EL (cell line): ENCODE measurements around the gene CSNK1A1.
"Not testable (repeated sequence)": the region's sequence is repeated elsewhere in the genome, so short reads cannot be mapped to it uniquely, and the experiment has no call there.

Experiments
- DNase-seq: peaks from one replicate; pipeline ENCODE4 v3.0.0-alpha.2; 2016

The CSNK1A1 gene

DNA sequence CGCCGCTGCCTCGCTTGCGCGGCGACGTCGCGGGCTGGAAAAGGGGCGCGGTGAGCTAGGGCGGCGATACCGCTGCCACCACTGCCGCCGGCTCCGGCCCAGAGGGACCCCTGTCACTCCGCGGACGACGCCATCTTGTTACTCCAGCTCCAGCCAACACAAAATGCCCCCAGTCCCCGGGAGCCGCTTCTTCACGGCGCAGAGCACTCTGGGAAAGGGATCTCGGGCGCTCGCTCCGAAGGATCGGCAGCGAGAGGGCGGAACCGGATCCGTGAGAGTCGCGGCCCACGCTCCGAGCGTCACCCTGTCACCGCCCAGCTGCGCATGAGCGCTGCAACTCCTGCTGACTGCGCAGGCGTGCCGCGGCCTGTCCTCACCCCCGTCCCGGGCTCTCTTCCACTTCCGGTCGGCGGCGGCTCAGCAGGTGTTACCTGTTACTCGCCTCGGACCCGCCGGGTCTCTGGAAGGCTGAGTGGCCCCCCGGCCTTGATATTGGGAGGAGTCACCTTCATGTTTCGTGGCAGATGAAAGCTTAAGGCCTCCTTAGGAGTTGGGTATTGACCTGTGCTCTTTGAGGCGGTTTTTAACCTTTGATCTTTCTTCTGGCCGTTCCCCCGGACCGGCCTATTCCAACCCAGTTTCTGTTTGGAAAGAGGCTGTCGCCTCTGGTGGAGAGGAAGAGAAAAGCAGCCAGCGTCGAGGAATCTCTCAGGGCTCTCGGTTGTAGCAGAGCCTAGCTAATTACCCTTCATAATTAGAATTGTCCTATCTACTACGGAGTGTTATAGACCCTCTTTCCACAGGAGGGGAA is at the start of gene CSNK1A1:
CSNK1A1 (minus strand) TSS at position 213 of the 811 bp plus-strand sequence. CDS start 475 bp downstream, outside the sequence.
- DNase-seq = peak; percentile 99

DNA sequence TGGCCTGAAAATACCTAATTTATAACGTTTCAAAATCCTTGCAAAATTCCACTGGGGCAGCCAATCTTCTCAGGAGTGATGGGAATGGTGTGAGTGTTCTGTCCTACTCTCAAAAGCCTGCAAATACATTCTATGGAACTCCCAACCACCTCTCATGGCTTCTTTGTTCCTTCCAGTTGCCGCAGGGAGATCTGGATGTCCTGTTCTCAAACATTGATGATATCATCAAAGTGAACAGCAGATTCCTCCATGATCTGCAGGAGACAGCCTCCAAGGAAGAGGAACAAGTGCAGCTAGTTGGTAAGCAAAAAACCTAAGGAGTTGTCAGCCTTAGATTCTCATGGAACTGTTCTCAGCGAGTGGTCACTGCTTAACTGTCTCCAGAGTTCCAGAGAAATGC is 49.7 kb upstream of the CSNK1A1 start:
- DNase-seq = no peak

DNA sequence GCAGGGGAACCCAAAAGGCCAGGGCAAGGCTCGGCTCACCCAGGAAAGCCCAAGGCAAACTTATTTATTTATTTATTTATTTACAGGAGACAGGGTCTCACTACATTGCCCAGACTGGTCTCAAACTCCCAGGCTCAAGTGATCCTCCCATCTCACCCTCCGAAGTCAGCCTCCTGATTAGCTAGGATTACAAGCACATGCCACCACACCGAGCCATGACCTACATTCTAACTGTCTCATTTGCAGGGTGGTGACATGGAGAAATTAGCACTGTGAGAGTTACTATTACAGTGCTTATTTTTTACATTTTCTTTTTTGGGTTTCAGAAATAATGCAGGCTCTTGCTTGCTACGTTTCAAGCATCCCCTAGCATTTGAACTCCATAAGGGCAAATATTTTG is 48.1 kb upstream of the CSNK1A1 start:
- DNase-seq = no peak

DNA sequence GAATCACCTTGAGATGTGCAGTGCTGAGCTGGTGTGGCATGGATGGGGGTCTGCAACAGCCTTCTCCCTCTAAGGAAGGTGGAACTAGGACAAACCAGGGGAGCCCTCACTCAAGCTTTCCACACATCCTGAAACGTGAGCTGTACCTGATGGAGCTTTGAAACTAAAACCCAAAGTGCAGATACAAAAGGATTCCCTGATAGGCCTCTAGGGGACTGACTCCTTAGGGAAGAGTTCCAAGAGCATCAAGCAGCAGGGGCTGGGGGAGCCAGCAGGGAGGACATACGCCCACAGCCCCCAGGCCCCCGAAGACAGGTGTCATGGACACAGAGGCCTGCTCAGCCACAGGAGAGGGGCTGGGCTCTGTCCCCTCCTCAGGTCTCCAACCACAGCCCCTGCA is 47.7 kb upstream of the CSNK1A1 start:
- DNase-seq = no peak

DNA sequence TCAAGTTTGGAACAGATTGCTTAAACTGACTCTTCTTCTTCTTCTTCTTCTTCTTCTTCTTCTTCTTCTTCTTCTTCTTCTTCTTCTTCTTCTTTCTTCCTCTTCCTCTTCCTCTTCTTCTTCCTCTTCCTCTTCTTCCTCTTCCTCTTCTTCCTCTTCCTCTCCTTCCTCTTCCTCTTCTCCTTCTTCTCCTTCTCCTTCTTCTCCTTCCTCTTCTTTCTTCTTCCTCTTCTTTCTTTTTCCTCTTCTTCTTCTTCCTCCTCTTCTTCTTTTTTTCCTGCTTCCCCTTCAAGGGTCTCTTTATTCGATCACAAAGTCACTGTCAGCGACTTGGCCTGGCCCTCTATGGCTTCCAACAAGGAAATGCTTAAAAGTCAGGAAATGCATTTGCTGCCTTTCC is 47.0 kb upstream of the CSNK1A1 start:
- DNase-seq = not testable (repeated sequence)

DNA sequence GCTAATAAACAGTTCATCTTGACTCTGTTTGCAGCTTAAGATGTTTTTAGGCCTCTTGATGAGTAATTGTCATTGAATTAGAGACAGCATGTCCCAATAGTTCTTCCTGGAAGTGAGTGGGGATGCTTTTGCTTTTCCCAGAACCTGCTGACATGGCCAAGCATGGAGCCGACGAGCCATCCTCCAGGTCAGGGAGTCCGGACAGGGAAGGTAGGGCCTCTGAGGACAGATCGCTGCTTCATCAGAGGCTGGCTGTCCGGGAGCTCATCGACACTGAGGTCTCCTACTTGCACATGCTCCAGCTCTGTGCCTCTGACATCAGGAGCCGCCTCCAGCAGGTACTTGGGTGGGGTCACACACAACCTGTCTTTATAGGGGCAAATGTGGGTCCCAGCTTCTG is 46.4 kb upstream of the CSNK1A1 start:
- no peak for DNase-seq

DNA sequence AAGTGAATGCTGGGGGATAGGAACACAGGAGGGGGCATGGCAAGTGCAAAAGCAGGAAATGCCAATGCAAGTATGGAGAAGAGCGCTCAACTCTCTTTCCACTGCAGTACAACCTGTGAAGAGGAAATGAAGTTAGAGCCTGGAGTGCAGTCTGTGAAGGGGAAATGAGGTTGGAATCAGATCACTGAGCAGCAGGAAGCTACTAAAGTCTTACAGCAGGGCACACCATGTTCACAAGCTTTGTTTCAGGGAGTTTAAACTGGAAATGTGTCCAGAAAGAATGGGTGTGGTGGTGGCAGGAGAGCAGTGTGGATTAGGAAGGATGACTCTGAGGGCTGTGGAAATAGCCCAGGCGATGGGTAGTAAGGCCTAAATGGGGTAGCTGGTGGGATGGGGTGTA is 45.5 kb upstream of the CSNK1A1 start:
- DNase-seq = no peak

DNA sequence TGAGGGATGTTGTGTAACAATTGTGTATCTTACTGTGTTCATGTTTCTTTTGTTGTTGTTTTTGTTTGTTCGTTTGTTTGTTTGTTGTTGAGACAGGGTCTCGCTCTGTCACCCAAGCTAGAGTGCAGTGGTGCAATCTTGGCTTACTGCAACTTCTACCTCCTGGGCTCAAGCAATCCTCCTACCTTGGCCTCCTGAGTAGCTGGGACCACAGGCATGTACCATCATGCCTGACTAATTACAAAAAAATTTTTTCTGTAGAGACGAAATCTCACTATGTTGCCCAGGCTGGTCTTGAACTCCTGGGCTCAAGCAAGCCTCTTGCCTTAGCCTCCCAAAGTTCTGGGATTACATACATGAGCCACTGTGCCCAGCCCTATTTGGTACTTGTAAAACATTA is 43.9 kb upstream of the CSNK1A1 start:
- peak; percentile 45 for DNase-seq

DNA sequence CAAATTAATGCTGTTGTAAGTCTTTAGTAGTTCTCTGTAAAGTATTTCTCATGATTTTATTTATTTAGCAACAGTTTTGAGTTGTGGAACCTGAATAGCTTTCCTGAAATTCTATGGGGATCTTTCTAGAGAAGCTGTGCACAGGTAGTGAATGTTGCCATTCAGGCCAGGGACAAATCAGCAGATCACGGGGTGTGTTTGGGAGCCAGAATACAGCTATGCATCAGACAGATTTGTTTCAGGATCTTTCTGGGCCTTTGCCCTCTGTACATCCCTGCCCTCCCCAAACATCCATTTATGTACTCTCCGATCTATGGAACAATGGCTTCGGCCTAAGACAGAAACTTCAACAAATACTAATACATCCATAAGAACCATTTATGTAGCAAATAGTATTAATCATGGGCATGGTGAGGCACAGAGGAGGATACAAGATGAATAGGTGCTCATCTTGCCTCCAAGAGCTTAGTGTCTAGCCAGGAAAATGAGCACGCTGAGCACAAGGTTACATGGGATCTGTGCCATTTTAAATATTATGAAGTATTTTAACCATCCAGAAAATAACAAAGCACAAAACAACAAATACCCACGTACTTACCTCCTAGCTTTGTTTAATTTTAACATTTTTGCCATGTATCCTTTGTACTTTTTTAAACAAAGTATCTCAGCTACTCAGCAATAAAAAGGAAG is 43.1 kb upstream of the CSNK1A1 start:
- no peak for DNase-seq

DNA sequence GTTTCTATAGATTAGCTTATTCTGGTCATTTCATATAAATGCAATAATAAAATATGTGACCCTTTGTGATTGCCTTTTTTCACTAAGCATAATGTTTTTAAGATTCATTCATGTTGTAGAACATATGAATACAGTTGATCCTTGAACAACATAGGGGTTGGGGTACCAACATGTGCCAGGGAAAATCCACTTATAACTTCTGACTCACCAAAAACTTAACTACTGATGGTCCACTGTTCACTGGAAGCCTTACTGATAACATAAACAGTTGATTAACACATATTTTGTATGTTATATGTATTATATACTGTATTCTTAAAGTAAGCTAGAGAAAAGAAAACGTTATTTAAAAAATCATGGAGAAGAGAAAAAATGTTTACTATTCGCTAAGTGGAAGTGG is 42.1 kb upstream of the CSNK1A1 start:
- no peak for DNase-seq

DNA sequence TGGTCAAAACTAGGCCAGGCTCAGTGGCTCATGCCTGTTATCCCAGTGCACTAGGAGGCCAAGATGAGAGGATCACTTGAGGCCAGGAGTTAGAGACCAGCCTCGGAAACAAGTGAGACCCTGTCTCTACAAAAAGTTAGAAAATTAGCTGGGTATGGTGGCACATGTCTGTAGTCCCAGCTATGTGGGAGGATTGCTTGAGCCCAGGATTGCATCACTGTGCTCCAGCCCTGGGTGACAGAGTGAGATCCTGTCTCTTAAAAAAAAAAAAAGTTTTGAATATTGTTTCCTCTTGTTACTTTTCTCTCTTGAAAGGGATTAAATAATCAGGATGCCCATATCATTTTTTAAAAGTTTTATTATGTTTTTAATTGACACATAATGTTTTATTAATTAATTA is 37.7 kb upstream of the CSNK1A1 start:
- DNase-seq = no peak

DNA sequence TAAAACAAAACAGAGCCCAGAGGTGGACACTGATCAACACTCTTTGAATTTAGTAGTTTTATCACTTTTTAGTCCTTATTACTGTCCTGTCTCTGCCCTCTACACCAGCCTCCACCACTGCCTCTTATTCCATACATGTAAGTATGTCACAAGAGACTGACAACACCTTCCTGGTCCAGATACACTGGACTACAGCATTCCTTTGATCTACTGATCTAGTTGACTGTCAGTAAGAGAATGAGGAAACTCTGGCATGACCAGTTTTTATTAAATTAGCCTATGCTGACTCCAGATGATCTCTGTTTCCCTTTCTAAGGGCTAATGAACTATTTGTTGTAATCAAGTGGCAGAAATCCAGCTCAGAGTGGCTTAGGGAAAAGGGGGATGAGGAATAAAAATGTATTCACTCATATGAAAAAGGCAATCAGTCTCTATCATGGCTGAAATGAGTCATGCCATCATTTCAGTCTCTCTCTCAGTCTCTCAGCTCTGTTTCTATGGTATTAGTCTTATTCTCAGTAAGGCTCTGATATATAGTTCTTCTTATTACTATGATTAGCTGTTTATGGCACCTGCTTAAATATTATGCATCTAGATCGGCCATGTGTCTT is 35.6 kb upstream of the CSNK1A1 start:
- DNase-seq = no peak

DNA sequence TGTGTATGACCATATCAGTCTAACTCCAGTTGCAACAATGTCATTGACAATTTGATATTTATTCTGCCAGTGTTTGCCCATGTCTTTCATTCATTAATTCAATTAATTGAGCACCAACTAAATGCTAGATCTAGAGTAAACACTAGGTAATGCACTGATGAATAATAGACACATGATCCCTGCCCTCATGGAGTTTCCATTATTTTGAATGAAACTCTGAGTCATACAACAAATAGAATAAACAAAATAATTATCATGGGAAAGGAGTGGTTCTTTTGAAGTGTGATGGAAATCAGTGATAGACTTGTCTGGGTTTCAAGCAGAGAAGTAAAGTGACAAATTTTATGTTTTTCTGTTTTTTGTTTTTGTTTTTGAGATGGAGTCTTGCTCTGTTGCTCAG is 34.7 kb upstream of the CSNK1A1 start:
- DNase-seq = no peak

DNA sequence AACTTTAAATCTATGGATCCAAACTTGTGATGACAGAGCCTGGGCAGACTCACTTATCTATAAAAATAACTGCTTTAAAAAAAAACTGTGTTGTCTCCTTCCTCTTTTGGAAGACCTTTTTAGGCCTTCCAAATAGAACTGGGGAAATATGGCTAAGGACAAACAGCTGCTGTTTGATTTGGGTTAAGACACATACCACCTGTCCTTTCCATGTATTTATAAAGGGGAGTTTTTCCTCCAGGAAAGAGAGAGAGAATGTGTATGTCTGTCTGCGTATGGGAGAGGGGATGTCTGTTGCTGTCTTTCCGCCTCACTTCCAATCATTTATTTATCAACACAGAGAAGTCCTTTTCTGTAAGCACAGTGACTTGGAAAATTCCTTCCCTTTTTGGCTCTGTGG is 32.9 kb upstream of the CSNK1A1 start:
- DNase-seq = no peak

DNA sequence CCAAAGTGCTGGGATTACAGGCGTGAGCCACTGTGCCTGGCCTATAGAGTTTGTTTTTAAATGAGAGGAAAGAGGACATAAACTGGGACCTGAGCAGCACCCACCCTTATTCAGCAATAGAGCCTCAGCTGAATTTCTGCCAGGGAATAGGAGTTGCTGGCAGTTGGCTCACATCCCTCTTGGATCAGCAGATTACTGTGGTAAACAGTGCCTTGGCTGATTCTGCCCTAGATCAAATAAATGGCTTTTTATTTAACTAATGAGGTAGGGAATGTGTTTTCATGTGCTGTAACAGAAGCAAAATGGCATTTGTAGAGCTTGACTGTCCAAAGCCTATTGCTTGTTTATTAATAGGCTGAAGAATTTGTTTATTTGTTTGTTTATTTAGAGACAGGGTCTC is 32.2 kb upstream of the CSNK1A1 start:
- DNase-seq = no peak

DNA sequence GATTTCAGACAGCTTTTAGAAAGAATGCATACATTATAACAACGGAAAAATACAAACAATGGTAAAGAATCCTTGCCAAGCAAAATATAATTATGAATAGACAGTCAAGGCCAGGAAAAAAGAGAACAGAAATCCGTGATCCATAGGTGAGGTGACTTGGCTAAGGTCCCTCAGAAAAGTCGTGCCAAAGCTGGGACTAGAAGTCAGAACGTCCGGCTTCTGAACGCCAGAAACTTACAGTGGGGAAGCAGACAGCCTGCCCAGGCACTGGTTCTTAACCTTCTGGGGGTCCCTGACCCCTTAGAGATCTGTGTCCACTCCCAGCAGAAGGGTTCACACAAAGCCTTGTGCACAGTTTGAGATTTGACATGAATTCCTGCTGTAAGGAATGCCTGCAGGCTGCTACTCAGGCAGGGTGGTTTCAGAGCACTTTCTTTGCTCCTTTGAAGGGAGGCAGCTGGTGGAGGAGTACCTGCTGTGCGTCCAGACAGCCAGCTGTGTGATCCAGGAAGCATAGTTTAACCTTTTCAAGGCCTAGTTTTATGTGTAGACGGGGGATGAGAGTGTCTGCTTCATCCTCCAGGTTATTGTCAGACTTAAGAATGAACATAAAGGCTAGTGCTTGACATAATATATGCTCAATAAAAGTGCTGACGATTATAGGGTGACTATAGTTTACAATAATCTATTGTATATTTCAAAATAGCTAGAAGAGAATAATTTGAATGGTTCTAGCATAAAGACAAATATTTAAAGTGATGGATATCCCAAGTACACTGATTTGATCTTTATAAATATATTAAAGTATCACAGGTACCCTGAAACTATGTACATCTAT is 30.9 kb upstream of the CSNK1A1 start:
- no peak for DNase-seq

DNA sequence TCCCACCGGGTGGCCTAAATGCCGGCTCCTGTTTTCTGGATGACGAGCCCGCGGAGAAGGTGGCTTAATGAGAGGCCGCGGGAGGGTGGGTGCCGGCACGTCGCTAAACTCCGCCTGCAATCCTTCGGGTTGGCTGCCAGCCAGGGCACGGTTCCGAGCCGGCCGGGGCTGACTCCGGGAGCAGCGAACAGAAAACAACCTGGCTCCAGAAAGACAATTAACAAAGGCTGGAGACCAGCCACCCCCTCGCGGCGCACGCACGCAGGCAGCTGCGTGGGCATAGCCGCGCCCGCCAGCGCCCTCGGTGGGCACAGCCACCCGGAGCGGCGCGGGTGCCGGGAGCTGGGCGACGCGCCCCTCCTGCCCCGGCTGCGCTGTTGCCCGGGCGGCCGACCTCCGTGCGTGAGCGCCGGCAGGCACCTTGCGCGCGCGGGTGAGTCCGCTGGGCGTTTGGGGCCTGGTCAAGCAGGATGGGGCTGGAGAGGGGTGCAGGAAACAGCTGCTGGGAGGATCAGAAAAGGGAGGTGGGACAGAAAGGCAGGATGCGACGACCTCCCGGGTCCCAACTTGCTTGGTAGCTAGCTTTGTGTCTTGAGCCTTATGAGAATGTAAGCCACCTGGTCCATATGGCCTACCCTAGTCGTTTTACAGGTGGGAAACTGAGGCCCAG is 30.1 kb upstream of the CSNK1A1 start, which contains the start of gene ARHGEF37:
ARHGEF37 (plus strand) TSS at position 307 of the 670 bp plus-strand sequence. CDS start 16,272 bp downstream, outside the sequence.
- DNase-seq = peak; percentile 61

DNA sequence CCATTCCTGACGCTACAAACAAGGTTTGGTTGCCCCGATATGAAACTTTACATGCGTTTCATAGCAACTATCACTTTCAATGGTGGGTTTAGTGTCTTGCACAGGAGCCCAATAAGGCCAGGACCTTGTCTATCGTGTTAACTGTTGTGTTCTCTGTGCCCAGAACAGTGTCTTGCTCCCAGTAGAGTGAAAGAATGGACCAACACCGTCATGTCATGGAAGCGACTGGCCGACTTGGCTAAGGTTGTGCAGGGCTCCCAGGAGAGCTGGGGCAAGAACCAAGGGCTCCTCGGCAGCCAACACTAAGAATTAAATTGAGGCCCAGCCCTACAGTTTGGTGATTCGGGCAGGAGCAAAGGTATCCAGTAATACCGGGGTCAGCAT is 29.6 kb upstream of the CSNK1A1 start:
- DNase-seq = no peak

DNA sequence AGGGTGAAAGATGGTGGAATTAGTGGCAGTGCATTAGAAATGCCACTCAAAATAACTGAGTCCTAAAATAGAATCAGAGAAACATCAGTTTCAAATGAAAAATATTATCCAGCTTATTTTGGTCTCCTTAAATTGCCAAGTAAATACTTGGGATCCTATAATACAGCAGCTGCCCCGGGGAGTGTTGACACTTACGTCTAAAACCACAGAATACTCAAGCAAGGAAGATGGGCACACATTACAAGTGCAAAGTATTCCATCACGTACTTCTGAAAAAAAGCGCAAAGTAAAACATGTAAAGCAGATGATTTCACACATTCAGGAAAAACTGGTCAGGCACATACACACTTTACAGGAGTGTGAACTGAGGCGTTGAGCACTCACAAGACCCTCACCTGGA is 27.7 kb upstream of the CSNK1A1 start:
- DNase-seq = no peak

DNA sequence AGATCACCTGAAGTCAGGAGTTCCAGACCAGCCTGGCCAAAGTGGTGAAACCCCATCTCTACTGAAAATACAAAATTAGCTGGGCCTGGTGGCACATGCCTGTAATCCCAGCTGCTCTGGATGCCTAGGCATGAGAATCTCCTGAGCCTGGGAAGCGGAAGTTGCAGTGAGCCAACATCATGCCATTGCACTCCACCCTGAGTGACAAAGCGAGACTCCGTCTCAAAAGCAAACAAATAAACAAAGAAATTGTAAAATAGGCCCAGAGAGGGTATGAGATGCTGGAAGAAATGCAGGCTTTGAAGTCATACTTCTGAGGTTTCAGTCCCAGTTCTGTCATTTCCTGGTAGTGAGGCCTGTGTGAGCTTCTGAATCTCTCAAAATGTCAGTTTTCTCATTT is 24.8 kb upstream of the CSNK1A1 start:
- no peak for DNase-seq

DNA sequence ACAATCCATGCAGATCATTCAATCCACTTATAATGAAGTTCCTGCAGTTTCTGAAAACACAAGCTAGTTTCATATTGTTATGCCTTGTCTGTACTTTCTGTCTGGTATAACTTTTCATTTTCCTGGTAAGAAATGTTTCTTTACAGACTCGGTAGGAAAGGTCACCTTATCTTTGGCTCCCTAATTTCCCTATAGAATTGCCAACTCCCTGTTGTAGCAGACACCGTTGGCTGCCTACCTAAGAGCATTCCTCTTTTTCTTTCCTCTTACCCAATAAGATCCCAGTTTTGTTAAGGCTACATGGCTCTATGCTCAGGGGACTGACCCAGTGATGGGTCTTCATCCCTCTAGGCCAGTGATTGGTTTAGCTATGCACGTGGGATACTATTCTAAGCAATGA is 23.9 kb upstream of the CSNK1A1 start:
- no peak for DNase-seq

DNA sequence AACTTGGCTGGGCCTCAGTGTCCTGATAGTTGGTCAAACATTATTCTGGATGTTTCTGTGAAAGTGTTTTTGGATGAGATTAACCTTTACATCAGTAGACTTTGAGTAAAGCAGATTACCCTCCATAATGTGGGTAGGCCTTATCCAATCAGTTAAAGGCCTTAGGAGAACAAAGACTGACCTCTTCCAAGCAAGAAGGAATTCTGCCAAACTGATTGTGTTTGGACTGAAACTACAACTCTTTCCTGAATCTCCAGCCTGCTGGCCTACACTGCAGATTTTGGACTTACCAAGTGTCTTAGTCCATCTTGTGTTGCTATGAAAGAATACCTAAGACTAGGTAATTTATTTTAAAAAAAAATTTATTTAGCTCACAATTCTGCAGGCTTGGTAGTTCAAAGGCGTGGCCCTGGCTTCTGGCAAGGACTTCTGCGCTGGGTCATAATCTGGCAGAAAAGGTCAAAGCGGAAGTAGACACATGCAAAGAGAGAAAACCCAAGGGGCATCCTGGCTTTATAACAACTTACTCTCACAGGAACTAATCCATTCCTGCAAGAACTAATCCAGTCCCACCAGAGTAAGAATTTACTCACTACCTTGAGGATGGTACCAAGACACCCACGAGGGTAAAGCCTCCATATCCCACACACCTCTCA is 21.5 kb upstream of the CSNK1A1 start:
- DNase-seq = no peak
